ENCODE data around the gene PTCH2.

The PTCH2 gene

DNA sequence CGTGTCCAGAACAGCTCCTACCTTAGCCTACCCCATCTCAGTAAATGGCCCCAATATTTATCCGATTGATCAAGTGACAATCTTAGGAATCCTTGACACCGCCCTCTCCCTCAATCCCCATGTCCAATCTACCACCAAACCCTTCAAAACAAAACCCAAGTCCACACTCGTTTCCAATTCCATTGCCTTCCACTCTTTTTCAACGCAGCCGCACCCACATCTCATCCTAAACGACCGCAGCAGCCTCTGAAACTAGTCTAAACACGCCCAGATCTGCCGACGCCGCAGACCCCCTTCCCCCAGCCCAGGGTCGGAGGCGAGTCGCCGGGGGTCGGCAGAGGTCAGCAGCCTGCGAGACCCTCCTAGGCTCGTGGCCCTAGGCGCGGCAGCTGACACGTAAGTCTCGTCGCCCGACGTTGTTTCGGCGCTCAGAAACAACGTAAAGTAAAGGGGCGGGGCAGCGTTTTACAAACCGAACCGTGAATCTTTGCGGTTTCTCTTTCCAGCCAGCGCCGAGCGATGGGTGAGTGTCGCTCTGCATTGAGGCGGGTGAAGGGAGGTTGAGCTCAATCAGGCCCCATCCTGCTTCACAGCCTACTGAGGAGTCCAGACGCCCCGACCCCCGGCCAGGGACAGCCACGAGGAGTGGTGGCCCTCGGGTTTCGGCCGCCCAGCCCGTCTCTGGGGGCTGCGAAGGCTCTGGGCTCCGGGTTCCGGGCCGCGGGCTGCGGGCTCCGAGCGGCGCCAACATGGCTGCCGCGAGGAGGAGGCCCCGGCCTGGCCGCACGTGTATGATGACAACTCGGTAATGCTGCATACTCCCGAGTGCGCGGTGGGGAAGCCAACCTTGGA, 67.7 kb downstream of the PTCH2 start, which contains the start of gene RPS8:
TSS of gene RPS8 (plus strand) at position 463 of the 852 bp plus-strand sequence. CDS start at position 520, 57 bp downstream.
- no peaks in the 10 kb centered on the region for H3K4me1 ChIP-seq (ENCODE audit: control insufficient read depth, insufficient read depth, low read length)
- peak within 1 kb of the TSS; percentile 63 for H3K4me3 ChIP-seq (ENCODE audit: low read depth, low read length)
- peak within 1 kb of the TSS; percentile 99 for H3K27ac ChIP-seq (ENCODE audit: extremely low read depth, low read depth, low read length)
- ChIA-PET CTCF (interaction anchor here (0.6 to 2.2 kb wide), 4 partner anchors 12 to 297 kb away, joined by 3 to 11 read pairs (median 4); partner anchors contain the start of genes BEST4 and RNU5D-1), POLR2A (interaction anchor here (0.5 to 3.1 kb wide), 41 partner anchors 9 to 1417 kb away, joined by 3 to 41 read pairs (median 5); partner anchors contain the start of genes ARMH1, BEST4, BTBD19 and CDC20)
- H3K9me3 ChIP-seq (ENCODE audit: control insufficient read depth, insufficient read depth, low read depth, low read length), result no peaks in the 10 kb centered on the region
- peaks cover 31 to 47% of the 10 kb centered on the region in 2 experiments; a peak in 2 of 3 replicates for H3K36me3 ChIP-seq (ENCODE audit: control insufficient read depth in 2 of 2, insufficient read depth in 1 of 2, low read length in 2 of 2)
- TF ChIP-seq ZNF555 (tag by site-specific recombination; conservative IDR thresholded peaks at IDR 0.05) (no peak), ZNF639 (tag by site-specific recombination; IDR thresholded peaks at IDR 0.05) (peak; percentile 93), ZBTB1 (tag by site-specific recombination; IDR thresholded peaks at IDR 0.05) (0 out of 2 replicates have a peak, but pooled peaks have one; percentile 5), ZNF211 (tag by site-specific recombination; IDR thresholded peaks at IDR 0.05; ENCODE audit: low read depth) (no peak), ZSCAN16 (tag by site-specific recombination; IDR thresholded peaks at IDR 0.05) (no peak), GLI4 (tag by site-specific recombination; IDR thresholded peaks at IDR 0.05) (no peak), YY2 (tag by site-specific recombination; IDR thresholded peaks at IDR 0.05) (no peak), ZNF670 (tag by site-specific recombination; IDR thresholded peaks at IDR 0.05; ENCODE audit: low read depth) (no peak), ZNF658 (tag by site-specific recombination; IDR thresholded peaks at IDR 0.05) (no peak), ZNF138 (tag by site-specific recombination; IDR thresholded peaks at IDR 0.05; ENCODE audit: borderline replicate concordance) (no peak), ZNF621 (tag by site-specific recombination; IDR thresholded peaks at IDR 0.05) (no peak), KLF16 (tag by site-specific recombination; IDR thresholded peaks at IDR 0.05) (peak; percentile 95), ZNF677 (tag by site-specific recombination; IDR thresholded peaks at IDR 0.05) (no peak), ZNF266 (tag by site-specific recombination; IDR thresholded peaks at IDR 0.05; ENCODE audit: low read depth) (no peak), ZNF777 (tag by site-specific recombination; IDR thresholded peaks at IDR 0.05; ENCODE audit: borderline replicate concordance) (0 out of 2 replicates have a peak, but pooled peaks have one; percentile 11), ZNF768 (tag by site-specific recombination; IDR thresholded peaks at IDR 0.05) (no peak), ZNF133 (tag by site-specific recombination; IDR thresholded peaks at IDR 0.05) (no peak), MEIS1 (CRISPR knock-in tag; IDR thresholded peaks at IDR 0.05; ENCODE audit: borderline replicate concordance) (no peak), ZFP37 (tag by site-specific recombination; IDR thresholded peaks at IDR 0.05) (peak; percentile 61), ZNF174 (tag by site-specific recombination; IDR thresholded peaks at IDR 0.05) (no peak), HIC1 (tag by site-specific recombination; IDR thresholded peaks at IDR 0.05) (no peak), ZNF837 (tag by site-specific recombination; IDR thresholded peaks at IDR 0.05) (no peak), ZBTB48 (tag by site-specific recombination; IDR thresholded peaks at IDR 0.05) (peak; percentile 67; the same call in 1 of the 2 replicates), REPIN1 (tag by site-specific recombination; IDR thresholded peaks at IDR 0.05; ENCODE audit: low read depth) (0 out of 2 replicates have a peak, but pooled peaks have one; percentile 24), ZNF510 (tag by site-specific recombination; IDR thresholded peaks at IDR 0.05; ENCODE audit: insufficient replicate concordance) (no peak), ZNF426 (tag by site-specific recombination; IDR thresholded peaks at IDR 0.05) (no peak), ZIC2 (tag by site-specific recombination; IDR thresholded peaks at IDR 0.05) (no peak), ZBTB17 (tag by site-specific recombination; IDR thresholded peaks at IDR 0.05) (peak; percentile 98), ZNF624 (tag by site-specific recombination; IDR thresholded peaks at IDR 0.05) (peak; percentile 76; the same call in 1 of the 2 replicates), ZNF362 (tag by site-specific recombination; IDR thresholded peaks at IDR 0.05) (peak; percentile 43; the same call in 1 of the 2 replicates)
- TF ChIP-seq, protein P1, sequence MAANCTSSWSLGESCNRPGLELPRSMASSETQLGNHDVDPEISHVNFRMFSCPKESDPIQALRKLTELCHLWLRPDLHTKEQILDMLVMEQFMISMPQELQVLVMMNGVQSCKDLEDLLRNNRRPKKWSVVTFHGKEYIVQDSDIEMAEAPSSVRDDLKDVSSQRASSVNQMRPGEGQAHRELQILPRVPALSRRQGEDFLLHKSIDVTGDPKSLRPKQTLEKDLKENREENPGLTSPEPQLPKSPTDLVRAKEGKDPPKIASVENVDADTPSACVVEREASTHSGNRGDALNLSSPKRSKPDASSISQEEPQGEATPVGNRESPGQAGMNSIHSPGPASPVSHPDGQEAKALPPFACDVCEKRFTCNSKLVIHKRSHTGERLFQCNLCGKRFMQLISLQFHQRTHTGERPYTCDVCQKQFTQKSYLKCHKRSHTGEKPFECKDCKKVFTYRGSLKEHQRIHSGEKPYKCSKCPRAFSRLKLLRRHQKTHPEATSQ (tag by site-specific recombination; IDR thresholded peaks at IDR 0.05), result peak; percentile 14; the same call in 1 of the 2 replicates

Data from HEK293 (cell line).